Measurements from ENCODE around the gene LIPH.
"Not testable (repeated sequence)": the region's sequence is repeated elsewhere in the genome, so short reads cannot be mapped to it uniquely, and the experiment has no call there.

LIPH gene

DNA sequence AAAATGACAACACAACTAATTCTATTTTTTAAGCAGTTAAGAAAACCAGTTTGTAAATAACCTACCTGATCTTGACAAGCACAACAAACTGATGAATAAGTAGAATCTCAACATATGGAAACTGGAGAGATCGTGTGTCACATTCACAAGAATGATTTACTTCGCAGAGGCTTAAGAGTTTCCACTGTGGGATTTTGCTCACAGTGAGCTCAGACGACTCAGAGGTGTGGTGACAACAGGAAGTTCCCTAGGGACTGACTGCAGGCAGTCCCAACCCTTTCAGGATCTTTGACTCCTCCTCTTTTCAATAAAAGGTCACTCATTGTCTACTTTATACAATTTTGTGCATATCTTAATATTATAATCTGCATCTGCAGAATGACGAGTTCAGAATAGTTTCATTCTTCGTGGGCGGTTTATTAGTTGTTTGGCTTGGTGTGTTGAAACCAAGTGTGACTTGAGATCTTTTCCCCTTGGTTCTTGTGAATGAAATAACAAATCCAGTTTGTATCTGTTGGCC, at the start of gene LIPH:
LIPH (minus strand) TSS at position 231 of the 520 bp plus-strand sequence; CDS start at position 114, 117 bp downstream.
- H3K36me3 Mint-ChIP-seq (ENCODE audit: low read depth), result no peaks in the 10 kb centered on the region
- H3K27me3 Mint-ChIP-seq (ENCODE audit: low read depth), result no peaks in the 10 kb centered on the region
- DNase-seq (ENCODE audit: low spot score), result no peak
- H3K9me3 Mint-ChIP-seq, result no peaks in the 10 kb centered on the region
- no peak within 1 kb of the TSS for H3K4me3 Mint-ChIP-seq
- peaks cover 4% of the 10 kb centered on the region for H3K4me1 Mint-ChIP-seq (ENCODE audit: low read depth)
- H3K27ac Mint-ChIP-seq, result no peak within 1 kb of the TSS

DNA sequence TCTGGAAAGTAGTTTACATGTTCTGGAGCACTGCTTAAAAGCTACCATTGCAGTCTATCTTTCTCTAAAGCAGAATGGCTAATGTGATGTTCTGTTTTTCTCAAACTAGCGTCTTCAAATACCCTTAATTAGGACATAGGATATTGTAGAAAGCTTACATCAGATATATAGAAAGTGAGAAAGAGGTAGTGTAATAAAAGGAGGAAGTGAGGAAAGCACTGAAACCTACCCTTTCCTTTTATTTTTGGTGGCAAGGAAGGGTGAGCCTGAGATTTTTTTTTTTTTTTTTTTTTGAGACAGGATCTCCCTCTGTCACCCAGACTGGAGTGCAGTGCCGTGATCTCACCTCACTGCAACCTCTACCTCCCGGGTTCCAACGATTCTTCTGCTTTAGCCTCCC, 43.1 kb upstream of the LIPH start:
- no peaks in the 10 kb centered on the region for H3K9me3 Mint-ChIP-seq
- peak overlapping the region; percentile 21 for H3K27ac Mint-ChIP-seq
- H3K4me3 Mint-ChIP-seq, result no peak overlapping the region

DNA sequence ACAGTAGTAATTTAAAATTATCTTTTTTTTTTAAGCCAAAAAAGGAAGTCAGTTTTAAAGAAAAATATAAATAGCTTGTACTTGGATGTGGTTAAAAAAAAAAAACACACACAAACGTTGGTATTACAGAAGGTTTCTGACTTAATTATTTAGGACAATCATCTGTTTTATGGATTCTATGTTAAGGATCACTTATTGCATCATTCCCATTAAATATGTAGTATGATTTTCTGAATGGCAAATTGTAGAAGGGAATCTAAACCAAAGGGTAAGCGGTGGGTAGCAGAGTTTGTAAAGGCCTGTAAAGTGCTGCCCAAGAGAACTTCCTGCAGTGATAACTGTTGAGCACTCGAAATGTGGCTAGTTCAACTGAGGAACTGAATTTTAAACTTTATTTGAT, 41.7 kb upstream of the LIPH start:
- H3K4me1 Mint-ChIP-seq (ENCODE audit: low read depth), result peaks cover 5% of the 10 kb centered on the region
- no peaks in the 10 kb centered on the region for H3K9me3 Mint-ChIP-seq
- H3K36me3 Mint-ChIP-seq (ENCODE audit: low read depth), result peaks cover 14% of the 10 kb centered on the region
- no peaks in the 10 kb centered on the region for H3K27me3 Mint-ChIP-seq (ENCODE audit: low read depth)
- no peak overlapping the region for H3K27ac Mint-ChIP-seq
- DNase-seq (ENCODE audit: low spot score), result no peak
- H3K4me3 Mint-ChIP-seq, result no peak overlapping the region

More for the DNA sequence above, 43.1 kb upstream of the LIPH start:
- Mint-ChIP-seq H3K27me3 (ENCODE audit: low read depth) (no peaks in the 10 kb centered on the region), H3K4me1 (ENCODE audit: low read depth) (peaks cover 5% of the 10 kb centered on the region), H3K36me3 (ENCODE audit: low read depth) (peaks cover 19% of the 10 kb centered on the region)
- no peak for DNase-seq (ENCODE audit: low spot score)

DNA sequence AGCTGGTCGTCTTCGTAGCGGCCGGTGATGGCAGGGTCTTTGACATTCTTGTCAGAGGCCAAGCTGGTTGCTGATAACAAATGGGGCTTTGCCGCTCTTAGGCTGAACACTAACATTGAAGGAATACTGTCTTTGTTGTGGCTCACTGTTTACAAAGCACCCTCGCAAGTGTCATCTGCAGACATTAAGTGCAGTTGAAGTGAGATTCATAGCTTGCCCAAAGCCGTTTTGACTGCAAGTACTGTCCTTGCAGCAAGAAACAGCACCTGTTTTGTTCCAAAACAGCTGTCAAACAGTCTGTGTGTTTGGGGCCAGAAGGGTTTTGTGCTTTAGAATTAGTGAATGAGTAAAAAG, 34.3 kb upstream of the LIPH start:
- Mint-ChIP-seq H3K9me3 (no peaks in the 10 kb centered on the region), H3K36me3 (ENCODE audit: low read depth) (peaks cover 4% of the 10 kb centered on the region), H3K27me3 (ENCODE audit: low read depth) (no peaks in the 10 kb centered on the region), H3K27ac (peak overlapping the region; percentile 94), H3K4me3 (peak overlapping the region; percentile 87), H3K4me1 (ENCODE audit: low read depth) (peaks cover 22% of the 10 kb centered on the region)
- DNase-seq (ENCODE audit: low spot score), result no peak

DNA sequence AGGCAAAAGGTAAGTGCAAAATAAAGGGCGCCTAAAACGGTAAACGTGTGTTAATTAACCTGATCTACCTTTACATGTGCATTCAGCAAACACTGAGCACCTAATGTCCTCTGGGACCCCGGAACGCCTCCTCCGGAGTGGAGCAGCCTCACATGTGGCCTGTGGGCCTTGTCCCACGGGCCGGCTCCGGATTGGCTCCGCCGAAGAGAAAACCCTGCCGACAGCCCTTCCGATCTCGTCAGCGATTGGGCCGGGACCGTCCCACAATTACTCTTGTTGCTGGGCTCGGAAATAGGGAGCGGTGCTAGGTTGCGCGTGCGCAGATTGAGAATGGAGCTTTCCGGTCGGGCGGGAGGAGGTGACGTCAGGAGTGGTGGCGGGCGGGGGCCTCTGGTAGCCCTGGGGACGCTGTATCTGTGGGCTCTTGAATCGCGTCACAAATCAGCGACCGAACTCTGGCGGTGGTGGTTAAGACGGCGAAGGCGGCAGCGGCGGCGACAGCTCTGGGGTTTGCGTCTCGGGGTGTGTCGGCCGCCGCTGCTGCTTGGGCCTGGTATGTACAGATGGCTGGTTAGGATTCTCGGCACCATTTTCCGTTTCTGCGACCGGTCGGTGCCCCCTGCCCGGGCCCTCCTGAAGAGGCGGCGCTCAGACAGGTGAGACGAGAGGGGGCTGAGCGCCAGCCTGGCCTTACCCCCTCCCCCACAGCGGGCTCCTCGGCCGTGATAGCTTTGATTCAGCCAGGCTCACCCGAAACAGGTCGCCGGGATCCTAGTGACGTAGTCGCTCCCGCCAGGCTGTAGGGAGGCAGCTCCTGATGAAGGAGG, 33.7 kb upstream of the LIPH start, which contains the start of gene SENP2:
SENP2 (plus strand) TSS at position 437 of the 827 bp plus-strand sequence; CDS start at position 556, 119 bp downstream.
- Mint-ChIP-seq H3K36me3 (ENCODE audit: low read depth) (peaks cover 3% of the 10 kb centered on the region), H3K4me1 (ENCODE audit: low read depth) (peaks cover 22% of the 10 kb centered on the region), H3K27ac (peak within 1 kb of the TSS; percentile 94), H3K9me3 (no peaks in the 10 kb centered on the region), H3K27me3 (ENCODE audit: low read depth) (no peaks in the 10 kb centered on the region), H3K4me3 (peak within 1 kb of the TSS; percentile 87)
- peak; percentile 99 for DNase-seq (ENCODE audit: low spot score)

DNA sequence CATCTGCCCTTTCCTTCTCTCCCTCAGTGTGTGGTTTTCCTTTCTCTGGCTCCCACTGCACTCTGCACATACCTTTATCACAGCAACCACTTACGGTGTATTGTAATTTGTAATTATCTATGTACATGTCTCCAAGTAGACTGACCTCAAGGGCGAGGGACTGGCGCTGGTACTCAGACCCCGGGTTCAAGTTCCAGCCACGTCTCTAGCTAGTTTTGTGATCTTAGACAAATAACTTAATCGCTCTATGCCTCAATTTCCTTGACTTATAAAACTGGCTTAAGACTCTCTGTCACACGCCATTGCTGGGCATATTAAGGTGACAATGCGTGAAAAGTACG, 33.1 kb upstream of the LIPH start:
- Mint-ChIP-seq H3K4me3 (peak overlapping the region; percentile 87), H3K27me3 (ENCODE audit: low read depth) (no peaks in the 10 kb centered on the region), H3K36me3 (ENCODE audit: low read depth) (peaks cover 3% of the 10 kb centered on the region), H3K9me3 (no peaks in the 10 kb centered on the region), H3K4me1 (ENCODE audit: low read depth) (peaks cover 22% of the 10 kb centered on the region), H3K27ac (peak overlapping the region; percentile 94)
- no peak for DNase-seq (ENCODE audit: low spot score)

DNA sequence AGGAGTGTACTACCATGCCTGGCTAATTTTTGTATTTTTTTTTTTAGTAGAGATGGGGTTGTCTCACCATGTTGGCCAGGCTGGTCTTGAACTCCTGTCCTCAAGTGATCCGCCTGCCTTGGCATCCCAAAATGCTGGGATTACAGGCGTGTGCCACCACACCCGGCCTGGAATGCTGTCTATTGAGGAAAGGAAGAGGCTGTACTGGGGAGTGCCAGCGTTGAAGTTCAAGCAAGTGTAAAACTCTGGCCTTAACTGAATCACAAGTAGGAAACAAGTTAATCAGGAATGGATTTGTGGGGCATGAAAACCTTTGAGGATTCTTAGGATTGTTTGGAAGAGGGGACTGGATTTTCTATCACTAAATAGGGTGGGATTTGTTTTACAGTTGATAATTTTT, 32.3 kb upstream of the LIPH start:
- DNase-seq (ENCODE audit: low spot score), result no peak
- H3K27ac Mint-ChIP-seq, result peak overlapping the region; percentile 84

DNA sequence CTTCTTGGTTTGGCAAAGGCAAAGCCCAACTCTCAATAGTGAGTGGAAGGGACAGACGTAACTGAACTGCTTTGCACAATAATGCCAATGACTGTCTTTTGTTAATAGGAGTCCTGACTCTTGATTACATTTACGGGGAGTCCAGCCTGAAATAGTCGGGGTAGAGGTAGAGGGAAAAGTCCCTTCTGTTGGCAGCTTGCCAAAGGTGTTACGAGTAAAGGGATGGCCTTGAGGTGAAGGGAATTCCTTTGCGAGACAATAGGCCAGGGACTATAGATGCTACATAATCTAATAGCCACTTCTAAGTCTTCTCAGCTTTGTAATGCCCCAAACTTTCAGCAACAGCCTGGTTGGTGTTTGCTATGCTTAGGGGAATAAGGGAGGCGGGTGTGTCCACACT, 31.5 kb upstream of the LIPH start:
- Mint-ChIP-seq H3K27ac (no peak overlapping the region), H3K9me3 (no peaks in the 10 kb centered on the region), H3K4me1 (ENCODE audit: low read depth) (peaks cover 21% of the 10 kb centered on the region), H3K4me3 (no peak overlapping the region), H3K27me3 (ENCODE audit: low read depth) (no peaks in the 10 kb centered on the region), H3K36me3 (ENCODE audit: low read depth) (peaks cover 3% of the 10 kb centered on the region)
- no peak for DNase-seq (ENCODE audit: low spot score)

More for the DNA sequence above, 32.3 kb upstream of the LIPH start:
- H3K9me3 Mint-ChIP-seq, result no peaks in the 10 kb centered on the region
- peak overlapping the region; percentile 52 for H3K4me3 Mint-ChIP-seq
- no peaks in the 10 kb centered on the region for H3K27me3 Mint-ChIP-seq (ENCODE audit: low read depth)
- H3K4me1 Mint-ChIP-seq (ENCODE audit: low read depth), result peaks cover 22% of the 10 kb centered on the region
- peaks cover 3% of the 10 kb centered on the region for H3K36me3 Mint-ChIP-seq (ENCODE audit: low read depth)

DNA sequence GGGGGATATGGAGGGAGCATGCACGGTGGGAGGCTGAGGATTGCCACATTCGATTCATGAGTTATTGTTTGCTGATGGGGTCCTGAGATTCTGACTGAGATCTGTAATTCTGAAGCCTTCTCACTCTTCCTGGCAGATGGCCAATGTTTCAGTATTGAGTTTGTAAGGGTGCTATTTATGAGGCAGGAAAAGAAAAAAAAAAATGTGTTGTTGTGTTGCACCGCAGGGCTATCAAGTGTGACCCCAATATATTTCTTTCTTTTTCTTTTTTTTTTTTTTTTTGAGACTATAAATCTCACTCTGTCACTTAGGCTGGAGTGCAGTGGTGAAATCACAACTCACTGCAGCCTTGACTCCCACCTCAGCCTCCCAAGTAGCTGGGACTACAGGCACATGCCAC, 30.5 kb upstream of the LIPH start:
- no peaks in the 10 kb centered on the region for H3K27me3 Mint-ChIP-seq (ENCODE audit: low read depth)
- DNase-seq (ENCODE audit: low spot score), result no peak
- H3K9me3 Mint-ChIP-seq, result no peaks in the 10 kb centered on the region
- H3K4me3 Mint-ChIP-seq, result no peak overlapping the region
- peaks cover 3% of the 10 kb centered on the region for H3K36me3 Mint-ChIP-seq (ENCODE audit: low read depth)
- peaks cover 14% of the 10 kb centered on the region for H3K4me1 Mint-ChIP-seq (ENCODE audit: low read depth)
- no peak overlapping the region for H3K27ac Mint-ChIP-seq

DNA sequence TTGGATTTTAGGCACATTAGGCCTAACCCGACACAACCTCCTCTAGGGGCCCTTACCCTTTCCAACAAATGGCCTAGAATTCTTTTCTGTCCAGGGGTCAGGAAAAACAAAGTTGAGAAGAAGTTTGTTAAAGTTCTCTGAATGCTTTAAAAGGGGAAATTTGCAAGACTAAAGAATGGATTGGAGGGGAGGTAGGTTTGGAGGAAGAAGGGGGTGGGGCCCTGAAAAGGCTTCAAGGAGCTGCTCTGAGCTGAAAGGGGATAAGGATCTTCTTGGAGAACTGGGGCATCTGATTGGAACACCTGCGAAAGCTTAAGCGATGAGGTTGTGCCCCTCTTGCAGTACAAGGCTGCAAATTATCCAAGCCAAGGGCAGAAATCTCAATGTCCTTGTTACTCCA, 29.8 kb upstream of the LIPH start:
- Mint-ChIP-seq H3K9me3 (no peaks in the 10 kb centered on the region), H3K4me3 (no peak overlapping the region), H3K36me3 (ENCODE audit: low read depth) (peaks cover 3% of the 10 kb centered on the region), H3K4me1 (ENCODE audit: low read depth) (peaks cover 14% of the 10 kb centered on the region), H3K27me3 (ENCODE audit: low read depth) (no peaks in the 10 kb centered on the region), H3K27ac (no peak overlapping the region)
- DNase-seq (ENCODE audit: low spot score), result no peak

DNA sequence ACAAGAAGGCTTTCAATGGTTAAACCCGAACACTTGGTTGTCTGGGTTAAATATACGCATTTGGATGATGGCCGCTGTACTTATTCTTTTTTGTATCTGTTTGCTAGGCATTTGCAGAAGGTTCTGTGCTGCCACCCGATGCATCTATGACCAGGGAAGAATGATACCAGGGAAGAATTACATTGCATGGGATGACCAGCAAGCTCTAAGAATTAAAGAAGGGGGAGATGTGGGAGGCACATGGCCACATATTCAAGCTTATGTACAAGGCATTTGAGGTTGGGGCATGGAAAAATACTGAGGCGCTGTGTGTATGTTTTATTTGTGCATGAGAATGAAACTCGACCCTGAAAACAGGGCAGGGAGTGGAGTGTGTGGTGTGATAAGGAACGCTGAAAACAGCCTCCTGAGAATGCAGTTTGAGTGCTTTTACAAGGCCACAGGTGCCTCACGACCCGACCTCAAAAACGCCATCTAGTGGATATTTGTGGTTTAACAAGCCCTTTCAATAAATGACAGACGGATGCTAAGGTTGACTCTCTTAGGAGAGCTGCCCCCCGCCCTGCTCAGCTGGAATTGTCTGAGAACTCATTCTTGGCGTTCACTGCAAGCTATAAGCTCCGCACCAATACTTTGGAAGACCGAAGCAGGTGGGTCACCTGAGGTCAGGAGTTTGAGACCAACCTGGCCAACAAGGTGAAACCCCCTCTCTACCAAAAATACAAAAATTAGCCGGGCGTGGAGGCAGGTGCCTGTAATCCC, 22.9 kb upstream of the LIPH start:
- DNase-seq (ENCODE audit: low spot score), result peak; percentile 31
- H3K36me3 Mint-ChIP-seq (ENCODE audit: low read depth); H3K27me3 Mint-ChIP-seq (ENCODE audit: low read depth); H3K4me1 Mint-ChIP-seq (ENCODE audit: low read depth); H3K4me3 Mint-ChIP-seq; H3K27ac Mint-ChIP-seq: not testable (repeated sequence)
- peaks cover 19% of the 10 kb centered on the region for H3K9me3 Mint-ChIP-seq

DNA sequence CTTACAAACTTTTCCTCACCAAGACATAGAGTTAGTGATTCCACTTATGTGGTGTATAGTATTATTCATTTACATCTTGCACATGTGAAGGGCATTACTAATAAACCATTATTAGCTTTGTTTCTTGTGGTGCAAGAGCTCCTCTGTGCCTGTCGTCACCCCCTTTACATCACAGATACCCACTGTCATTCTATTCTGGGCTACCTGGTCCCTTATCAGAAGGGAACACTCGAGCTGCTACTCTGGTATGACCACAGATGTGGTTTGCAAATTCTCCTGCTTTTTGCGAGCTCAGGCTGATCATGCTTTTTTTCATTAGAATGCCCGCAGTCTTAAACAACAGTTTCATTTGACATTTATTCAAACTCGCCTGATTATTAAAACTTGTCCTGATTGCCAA, 19.8 kb upstream of the LIPH start:
- H3K9me3 Mint-ChIP-seq, result peaks cover 21% of the 10 kb centered on the region
- H3K4me3 Mint-ChIP-seq, result no peak overlapping the region
- H3K27ac Mint-ChIP-seq, result no peak overlapping the region
- H3K4me1 Mint-ChIP-seq (ENCODE audit: low read depth), result peaks cover 6% of the 10 kb centered on the region
- DNase-seq (ENCODE audit: low spot score), result no peak
- H3K36me3 Mint-ChIP-seq (ENCODE audit: low read depth), result no peaks in the 10 kb centered on the region
- H3K27me3 Mint-ChIP-seq (ENCODE audit: low read depth), result no peaks in the 10 kb centered on the region

DNA sequence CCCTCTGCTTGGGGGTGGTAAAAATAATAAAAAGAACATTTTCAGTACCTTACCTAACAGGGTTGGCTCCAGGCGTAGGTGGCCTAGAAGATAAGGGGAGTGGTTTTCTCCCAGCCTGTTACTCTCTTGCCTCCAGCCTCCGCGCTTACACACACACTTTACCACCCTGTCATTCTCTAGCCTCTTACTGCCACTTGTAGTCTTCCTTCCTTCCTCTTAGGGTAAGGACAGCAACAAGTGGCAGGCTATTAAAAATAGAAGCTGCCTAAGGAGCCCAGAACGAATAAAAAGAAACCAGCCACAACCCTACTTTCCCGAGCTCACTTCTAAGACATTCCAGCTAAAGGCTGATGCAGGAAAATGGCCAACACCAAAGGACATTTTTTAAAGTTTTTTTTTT, 9.6 kb upstream of the LIPH start:
- Mint-ChIP-seq H3K4me3 (no peak overlapping the region), H3K4me1 (ENCODE audit: low read depth) (peaks cover 9% of the 10 kb centered on the region), H3K27ac (no peak overlapping the region), H3K9me3 (no peaks in the 10 kb centered on the region), H3K36me3 (ENCODE audit: low read depth) (no peaks in the 10 kb centered on the region), H3K27me3 (ENCODE audit: low read depth) (no peaks in the 10 kb centered on the region)
- no peak for DNase-seq (ENCODE audit: low spot score)

DNA sequence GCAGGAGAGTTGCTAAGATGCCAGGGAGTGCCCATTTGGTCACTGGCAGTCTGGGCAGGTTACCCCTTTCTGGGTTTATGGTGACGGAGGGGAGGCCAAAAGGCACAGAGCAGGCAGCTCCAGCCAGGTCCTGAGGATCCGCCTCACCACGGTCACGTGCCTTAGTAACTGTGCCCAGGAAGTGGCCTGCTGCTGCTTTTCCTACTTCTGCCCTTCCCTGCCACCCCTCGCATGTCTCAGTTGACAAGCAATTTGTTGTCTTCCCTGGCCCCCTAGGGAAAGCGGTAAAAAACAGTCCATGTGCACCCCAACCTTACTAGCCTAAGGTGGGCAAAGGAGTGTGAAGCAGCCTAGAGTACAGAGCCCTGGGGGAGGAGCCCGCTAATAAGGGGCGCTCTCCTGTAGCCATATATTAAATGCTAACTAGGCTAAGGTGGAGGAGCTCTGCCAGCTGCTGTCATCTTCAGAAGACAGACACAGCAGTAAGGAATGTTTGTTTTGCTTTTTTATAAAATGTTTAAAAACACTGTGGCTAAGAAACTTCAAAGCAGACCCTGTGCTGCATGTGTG, 9.1 kb upstream of the LIPH start:
- no peaks in the 10 kb centered on the region for H3K27me3 Mint-ChIP-seq (ENCODE audit: low read depth)
- no peaks in the 10 kb centered on the region for H3K36me3 Mint-ChIP-seq (ENCODE audit: low read depth)
- H3K4me1 Mint-ChIP-seq (ENCODE audit: low read depth), result peaks cover 9% of the 10 kb centered on the region
- no peak overlapping the region for H3K4me3 Mint-ChIP-seq
- no peaks in the 10 kb centered on the region for H3K9me3 Mint-ChIP-seq
- H3K27ac Mint-ChIP-seq, result no peak overlapping the region
- no peak for DNase-seq (ENCODE audit: low spot score)

Measured in T-helper 2 cell treated with Interferon-gamma antibody and Interleukin-4, amounts not matched to agents 5 μg/mL and 100 μg/mL, for 36 hours (primary cell).